Stimulated activated CD4-positive, alpha-beta T cell treated with anti-CD3 and anti-CD28 coated beads, Interleukin-4, amount 100 ng/mL, for 1 hour (primary cell): ENCODE data around the gene VPS18.

ENCODE experiments used
- DNase-seq: peaks from one replicate; pipeline ENCODE4 v3.0.0-alpha.2; 2020

Gene VPS18

DNA sequence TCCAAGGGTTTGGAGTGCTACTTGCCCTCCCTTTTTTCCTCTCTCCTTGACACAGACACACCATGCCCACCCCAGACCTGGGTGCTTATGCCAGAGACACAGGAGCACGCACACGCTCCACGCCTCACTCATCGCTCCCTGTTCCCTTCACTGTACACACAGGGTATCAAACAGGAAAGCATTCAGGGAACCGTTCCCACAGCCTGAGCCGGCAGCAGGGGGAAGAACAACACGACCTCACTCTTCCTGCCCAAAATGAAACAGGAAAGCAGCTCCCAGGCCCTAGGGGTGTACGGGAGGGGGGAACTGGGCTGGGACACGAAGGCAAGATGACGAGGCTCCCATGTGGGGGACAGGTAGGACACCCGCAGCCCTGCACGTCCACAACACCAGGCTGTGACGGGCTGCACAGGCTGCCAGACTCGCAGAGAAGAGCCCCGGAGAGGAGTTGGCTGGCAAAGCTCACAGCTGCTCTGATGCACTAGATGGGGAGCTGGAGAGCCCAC lies 46.1 kb downstream of the VPS18 start:
- no peak for DNase-seq

DNA sequence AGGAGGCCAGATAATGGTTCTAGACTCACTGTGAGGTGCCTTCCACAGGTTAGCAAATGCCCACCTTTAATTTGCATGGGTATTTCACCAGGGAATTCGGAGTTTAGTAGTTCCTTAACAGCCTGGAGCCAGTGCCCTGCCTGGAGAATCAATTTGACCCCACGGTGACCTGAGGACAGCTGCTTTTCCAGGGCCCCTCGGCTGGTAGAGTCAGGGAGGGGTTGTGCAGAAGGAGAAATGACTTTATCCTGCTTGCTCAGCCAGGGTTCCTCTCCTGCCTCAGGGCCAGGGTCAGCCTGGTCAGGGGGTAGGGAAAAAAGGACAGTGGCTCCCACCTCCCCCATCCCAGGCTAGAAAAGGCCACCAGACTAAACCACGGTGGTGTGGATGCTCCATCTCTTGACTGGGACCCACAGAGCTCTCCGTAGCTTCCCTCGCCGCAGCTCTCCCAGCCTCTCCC lies 46.8 kb downstream of the VPS18 start:
- no peak for DNase-seq

DNA sequence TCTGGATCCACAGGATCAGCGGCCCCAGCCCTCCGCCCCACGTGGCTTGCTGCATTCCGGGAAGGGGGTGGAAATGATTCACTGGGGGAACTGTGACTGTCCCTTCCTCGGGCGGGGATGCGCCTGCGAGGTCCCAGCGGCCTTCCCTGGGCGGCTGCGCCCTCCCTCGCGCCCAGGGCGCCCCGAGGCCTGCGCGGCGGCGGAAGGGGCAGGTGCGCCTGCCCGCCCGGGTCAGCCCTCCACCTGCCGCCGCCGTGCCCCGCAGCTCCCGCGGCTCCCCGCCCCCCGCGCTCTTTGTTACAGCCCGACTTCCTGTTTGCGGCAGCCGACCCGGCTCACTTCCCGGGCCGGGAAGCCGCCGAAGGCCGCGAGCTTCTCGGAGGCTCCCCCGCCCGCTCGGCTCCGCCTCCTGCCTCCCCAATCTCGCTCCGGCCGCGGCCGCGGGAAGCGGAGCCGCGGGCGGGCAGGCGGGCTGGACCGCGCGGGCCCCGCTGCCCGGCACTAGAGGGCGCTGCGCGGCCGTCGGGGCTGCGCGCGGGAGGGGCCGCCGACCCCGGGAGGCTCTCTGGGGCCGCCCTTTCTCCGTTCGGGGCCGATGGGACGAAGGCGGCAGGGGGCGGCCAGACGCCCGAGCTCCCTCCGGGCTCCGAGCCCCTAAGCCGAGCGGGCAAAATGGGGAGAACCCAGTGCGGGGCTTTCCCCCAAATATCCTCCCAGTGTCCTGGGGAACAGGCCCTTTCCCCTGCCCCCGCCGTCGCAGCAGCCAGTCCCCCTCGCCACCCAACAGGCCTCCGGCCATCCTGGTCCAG lies 47.5 kb downstream of the VPS18 start:
- peak; percentile 67 for DNase-seq

DNA sequence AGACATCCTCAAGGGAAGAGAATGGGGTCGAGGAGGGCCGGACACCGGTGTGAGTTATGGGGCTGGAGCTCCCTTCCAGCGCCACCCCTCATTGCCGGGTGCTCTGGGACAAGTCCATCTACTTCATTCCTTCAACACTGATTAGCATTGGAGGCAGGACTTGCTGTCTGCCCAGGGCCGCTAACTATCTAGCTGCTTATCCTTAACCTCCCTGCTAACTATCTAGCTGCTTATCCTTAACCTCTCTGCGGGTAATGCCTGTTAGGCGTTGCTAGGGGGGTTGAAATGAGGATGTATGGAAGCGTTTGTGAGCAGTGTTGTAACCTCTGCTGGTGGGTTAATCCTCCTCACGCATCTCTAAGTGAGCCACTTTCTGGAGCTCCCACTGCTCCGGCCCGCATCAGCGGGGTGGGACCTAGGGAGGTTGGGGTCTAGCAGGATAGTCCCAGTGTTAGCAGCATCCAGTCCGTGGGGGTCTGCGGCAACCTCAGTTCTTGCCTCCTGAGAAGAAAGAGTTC lies 48.1 kb downstream of the VPS18 start:
- no peak for DNase-seq

DNA sequence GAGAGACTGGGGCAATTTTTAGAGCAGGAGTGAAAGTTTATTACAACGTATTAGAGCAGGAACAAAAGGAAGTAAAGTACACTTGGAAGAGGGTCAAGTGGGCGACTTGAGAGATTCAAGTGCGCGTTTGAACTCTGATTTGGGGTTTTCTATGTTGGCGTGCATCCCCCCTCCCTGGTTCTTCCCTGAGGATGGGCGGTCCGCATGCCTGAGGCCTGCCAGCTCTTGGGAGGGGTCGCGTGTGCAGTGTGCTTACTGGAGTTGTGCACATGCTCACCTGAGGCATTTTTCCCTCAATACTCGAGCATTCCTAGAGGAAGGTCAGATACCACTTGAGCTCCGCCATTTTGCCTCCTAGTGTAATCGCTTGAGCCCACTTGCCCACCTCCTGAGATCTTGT lies 48.6 kb downstream of the VPS18 start:
- DNase-seq = no peak

DNA sequence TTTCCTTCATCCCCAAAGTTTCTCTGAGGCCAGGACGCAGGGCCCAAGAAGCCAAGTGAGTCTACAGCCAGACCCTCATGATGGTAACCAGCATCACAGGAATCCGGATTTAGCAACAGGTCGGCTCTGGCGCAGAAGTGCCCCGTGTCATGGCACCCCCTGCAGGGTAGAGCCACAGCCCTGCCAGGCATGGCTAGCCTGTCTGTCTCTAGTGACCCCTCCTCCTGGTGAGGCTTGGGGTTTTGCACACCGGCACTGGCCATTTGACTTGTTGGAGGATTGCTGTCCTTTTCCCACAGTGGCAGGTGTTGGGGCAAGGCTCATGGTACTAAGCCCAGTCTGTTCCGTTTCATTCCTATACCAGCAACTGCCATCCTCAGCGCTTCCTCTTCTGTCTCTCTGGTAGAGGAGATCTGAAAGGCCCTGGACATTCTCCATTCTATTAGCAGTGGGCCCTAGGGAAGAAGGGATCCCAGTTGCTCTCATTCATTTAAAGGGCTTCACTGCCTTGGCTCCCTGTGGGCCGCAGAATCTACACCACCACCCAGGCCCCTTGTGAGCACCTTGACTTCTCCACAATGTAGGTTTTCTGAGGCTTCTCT lies 49.6 kb downstream of the VPS18 start:
- DNase-seq = no peak

DNA sequence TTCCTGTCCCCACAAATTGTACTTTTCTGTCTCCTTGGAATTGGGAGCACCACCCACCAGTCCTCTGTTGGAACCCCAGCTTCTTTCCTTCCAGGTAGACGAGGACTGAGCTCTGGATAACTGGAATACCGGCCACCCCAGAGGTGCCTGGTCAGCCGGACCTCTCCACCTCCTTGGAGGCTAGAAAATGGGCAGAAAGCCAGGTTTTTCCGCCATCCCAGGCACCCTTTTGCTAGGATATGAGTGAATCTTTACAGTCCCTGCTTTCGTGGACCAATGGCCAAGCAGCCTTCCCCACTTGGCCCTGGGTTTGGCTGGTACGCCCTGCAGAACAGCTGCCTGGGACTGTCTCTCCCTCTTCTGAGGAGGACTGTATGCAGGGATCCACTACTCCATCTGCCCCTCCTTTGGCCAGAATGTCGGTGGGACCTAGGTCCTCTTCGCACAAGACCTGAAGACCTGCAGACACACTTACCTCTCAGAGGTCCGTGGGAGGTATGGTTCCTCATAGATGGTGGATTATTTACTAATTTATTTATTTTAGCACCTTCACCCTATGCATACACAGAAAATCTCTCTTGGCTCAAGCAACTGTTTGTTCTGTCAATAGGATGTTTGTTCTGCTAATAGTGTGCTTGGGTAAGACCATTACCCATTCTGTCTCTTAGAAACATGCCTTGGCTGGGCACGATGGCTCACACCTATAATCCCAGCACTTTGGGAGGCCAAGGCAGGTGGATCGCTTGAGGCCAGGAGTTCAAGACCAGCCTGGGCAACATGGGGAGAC lies 50.5 kb downstream of the VPS18 start:
- no peak for DNase-seq

DNA sequence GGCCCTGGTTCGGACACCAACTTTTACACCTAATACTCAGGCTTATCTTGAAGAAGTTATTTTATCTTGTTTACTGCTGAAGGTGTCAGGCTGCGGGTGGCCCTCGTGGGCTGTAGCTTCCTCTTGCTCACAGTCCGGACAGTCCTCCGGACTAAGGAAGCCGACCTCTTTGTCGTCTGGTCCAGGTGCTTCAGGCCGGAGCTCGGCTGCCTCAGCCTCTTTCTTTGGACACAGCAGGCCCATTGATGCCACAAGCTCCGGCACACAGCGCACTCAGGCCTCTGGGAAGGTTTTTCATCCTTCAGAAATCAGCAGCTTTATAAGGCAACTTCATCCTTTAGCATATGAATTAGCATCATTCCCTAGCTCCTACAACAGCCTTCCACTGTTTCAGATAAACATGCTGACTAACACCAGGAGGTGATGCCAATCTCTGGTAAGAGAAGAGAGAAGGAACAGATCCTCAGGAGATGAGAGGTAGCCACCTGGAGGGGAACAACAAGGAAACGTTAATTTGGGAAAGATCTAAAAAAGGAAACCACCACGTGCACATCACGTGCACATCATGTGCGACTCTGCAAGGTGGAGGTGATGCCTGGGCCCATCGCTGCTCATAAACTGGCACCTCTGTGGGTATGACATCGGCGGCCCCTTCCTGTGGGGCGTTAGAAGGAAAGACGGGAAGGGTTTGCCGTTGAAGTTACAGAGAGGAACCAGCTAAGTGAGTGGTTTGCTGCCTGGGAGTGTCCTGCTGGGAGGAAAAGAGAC lies 54.6 kb downstream of the VPS18 start:
- no peak for DNase-seq

DNA sequence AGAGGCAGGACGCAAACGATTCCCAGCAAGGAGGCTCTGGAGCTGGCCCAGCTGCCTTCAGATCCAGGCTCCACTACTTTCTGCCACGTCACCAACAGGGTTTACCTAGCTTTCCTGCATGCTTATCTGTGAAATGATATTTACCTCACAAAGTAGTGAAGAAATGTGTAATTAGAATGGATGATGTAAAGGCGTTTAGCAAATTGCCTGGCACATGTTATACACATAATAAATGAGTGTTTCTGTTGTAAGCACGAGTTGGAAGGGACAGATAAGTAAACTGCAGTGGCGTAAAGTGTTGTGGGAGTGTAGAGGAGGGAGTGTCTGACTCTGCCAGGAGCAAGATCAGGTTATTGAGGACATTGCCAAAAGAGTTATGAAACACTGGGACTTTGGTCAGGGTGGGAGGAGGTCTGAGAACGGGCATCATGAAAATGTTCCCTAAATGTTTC lies 55.5 kb downstream of the VPS18 start:
- no peak for DNase-seq

DNA sequence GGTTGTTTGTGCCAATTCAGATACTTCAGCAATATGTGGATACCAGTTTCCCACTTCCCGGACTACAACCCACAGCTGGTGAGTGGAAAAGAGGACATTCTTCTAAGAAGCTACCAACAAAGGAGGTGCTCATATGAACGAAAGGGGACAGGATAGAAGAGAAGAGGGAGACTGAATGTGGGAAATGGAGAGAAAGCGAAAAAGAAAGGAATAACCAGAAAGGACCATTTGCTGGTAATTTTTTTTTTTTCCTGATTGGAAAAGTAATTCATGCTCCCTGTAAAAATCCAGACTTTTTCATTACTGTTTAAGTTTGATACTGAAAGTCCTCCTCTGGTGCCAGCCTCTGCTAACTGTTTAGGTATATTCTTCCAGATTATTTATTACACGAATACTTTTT lies 57.5 kb downstream of the VPS18 start:
- DNase-seq = no peak

DNA sequence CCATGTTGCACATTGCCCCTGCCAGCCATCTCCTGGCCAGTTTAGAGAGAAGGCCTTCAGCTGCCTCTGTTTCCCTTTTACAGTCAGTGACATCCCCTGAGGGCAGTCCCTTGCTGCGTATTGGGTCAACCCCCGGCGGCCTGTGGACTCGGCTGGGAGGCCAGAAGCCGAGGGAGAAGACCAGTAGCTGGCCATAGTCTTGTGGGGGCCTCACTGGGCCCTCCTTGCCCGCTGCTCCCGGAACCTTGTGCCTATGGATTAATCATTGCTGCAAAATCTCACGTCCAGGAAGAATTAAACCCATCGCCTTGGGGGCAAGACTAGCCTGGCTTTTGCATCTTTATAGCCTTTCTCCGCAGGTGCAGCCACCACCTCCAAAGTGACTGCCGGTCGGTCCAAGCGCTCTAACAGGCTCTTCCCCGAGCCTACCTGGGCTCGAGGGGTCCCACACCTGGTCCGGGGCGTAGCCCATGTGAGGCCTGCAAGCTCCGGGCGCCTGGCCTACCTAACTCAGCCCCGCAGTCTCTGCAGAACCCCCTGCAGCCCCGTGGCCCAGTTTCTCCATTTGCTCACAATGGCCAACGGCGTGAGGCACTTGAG lies 58.2 kb downstream of the VPS18 start:
- DNase-seq = no peak

DNA sequence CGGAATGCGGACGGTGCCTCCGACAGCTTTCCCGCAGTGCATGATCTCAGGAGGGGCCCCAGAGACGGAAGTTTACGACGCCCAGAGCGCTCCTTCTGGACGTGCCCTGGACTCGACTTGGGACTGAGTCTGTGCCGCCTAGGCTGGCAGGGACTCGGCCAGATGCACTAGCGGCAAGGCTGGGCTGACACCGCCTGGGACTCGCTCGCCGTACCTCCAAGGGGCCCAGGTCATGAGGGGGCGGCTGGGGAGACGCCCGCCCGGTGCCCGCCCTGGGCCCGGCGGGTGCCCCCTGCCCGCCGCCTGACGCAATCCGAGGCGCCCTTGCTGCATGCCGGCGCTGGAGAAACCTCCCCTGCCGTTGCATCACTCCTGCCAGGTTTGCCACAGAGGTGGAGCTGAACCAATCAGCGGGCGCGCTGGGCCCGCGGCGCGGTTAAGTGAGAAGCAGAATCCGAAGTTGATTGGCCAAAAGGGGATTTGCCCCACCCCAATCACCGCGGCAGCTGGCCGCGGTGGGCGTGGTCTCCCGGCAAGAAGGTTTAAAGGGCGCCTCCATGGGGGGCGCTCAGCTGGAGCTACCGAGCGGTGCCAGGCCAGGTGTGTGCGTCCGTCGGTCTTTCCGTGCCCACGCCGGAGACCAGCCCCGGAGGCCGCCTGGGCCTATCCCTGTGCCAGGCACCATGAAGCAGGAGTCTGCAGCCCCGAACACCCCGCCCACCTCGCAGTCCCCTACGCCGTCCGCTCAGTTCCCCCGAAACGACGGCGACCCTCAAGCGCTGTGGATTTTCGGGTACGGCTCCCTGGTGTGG lies 58.9 kb downstream of the VPS18 start, which contains the start of gene CHAC1:
Gene CHAC1 (plus strand): TSS at position 571 of the 812 bp plus-strand sequence. CDS start 113 bp downstream, at position 684.
- peak; percentile 97 for DNase-seq
